Measurements from ENCODE around the gene PCAT7.

GRCh38 chr9:94600715-94601114 lies 45.8 kb downstream of the PCAT7 start:
- TF ChIP-seq CTCF (IDR thresholded peaks at IDR 0.05; ENCODE audit: low read depth, low read length): no peak
- TF ChIP-seq EZH2phosphoT487 (IDR thresholded peaks at IDR 0.05; ENCODE audit: low read depth): no peak

Measured in OCI-LY3 (cell line).